ENCODE measurements around the gene BEND6. TPM values are rescaled to one million over a fixed set of nuclear protein-coding genes. Genes with fewer than 3 reads are reported as not detected.

The BEND6 gene
- total RNA-seq, 1 donor from 2014 or later, result 0.46 TPM

DNA sequence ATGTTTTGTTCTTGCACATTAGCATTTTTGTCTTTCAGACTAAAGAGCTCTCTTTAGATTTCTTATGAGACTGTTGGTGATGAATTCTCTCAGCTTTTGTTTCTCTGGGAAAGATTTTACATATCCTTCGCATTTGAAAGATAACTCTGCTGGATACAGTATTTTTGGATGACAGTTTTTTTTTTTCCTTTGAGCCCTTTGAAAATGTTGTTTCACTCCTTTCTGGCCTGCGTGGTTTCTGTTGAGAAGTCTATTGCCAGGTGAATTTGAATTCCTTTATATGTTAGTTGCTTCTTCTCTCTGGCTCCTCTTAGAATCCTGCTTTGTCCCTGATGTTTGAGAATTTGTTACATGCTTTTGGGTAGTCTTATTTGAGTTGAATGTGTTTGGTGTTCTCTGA lies 69.4 kb downstream of the BEND6 start:
- H3K4me3 Mint-ChIP-seq (ENCODE audit: low read depth), result no peak overlapping the region
- peaks cover 11% of the 10 kb centered on the region for H3K9me3 Mint-ChIP-seq (ENCODE audit: low read depth)
- TF ChIP-seq, protein P1, sequence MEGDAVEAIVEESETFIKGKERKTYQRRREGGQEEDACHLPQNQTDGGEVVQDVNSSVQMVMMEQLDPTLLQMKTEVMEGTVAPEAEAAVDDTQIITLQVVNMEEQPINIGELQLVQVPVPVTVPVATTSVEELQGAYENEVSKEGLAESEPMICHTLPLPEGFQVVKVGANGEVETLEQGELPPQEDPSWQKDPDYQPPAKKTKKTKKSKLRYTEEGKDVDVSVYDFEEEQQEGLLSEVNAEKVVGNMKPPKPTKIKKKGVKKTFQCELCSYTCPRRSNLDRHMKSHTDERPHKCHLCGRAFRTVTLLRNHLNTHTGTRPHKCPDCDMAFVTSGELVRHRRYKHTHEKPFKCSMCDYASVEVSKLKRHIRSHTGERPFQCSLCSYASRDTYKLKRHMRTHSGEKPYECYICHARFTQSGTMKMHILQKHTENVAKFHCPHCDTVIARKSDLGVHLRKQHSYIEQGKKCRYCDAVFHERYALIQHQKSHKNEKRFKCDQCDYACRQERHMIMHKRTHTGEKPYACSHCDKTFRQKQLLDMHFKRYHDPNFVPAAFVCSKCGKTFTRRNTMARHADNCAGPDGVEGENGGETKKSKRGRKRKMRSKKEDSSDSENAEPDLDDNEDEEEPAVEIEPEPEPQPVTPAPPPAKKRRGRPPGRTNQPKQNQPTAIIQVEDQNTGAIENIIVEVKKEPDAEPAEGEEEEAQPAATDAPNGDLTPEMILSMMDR (IDR thresholded peaks at IDR 0.05; ENCODE audit: unreplicated experiment), result no peak
- no peaks in the 10 kb centered on the region for H3K4me1 Mint-ChIP-seq (ENCODE audit: low read depth)
- no peak for DNase-seq (ENCODE audit: low spot score, unreplicated experiment)
- H3K27me3 Mint-ChIP-seq, result peaks cover 10% of the 10 kb centered on the region
- H3K27ac Mint-ChIP-seq, result no peak overlapping the region
- H3K36me3 Mint-ChIP-seq (ENCODE audit: insufficient read depth), result peaks cover 2% of the 10 kb centered on the region

DNA sequence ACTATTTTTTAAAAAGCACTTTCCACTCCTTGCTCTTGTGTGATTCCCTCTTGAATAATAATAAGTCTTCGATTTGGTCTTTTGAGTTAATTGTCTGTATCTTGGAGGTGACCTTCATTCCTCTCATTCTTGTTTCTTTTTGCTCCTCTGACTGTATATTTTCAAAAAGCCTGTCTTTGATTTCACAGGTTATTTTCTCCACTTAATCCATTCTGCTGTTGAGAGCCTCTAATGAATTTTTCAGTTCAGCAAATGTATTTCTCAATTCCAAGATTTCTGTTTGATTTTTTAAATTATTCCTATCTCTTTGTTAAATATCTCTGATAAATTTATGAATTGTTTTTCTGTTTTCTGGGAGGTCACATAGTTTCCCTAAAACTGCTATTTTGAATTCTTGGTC lies 69.9 kb downstream of the BEND6 start:
- TF ChIP-seq, protein P1 (IDR thresholded peaks at IDR 0.05; ENCODE audit: unreplicated experiment), result no peak
- H3K9me3 Mint-ChIP-seq (ENCODE audit: low read depth), result peaks cover 11% of the 10 kb centered on the region
- peaks cover 2% of the 10 kb centered on the region for H3K36me3 Mint-ChIP-seq (ENCODE audit: insufficient read depth)
- no peak overlapping the region for H3K4me3 Mint-ChIP-seq (ENCODE audit: low read depth)
- H3K4me1 Mint-ChIP-seq (ENCODE audit: low read depth), result no peaks in the 10 kb centered on the region
- no peak overlapping the region for H3K27ac Mint-ChIP-seq
- peaks cover 15% of the 10 kb centered on the region for H3K27me3 Mint-ChIP-seq
- no peak for DNase-seq (ENCODE audit: low spot score, unreplicated experiment)

DNA sequence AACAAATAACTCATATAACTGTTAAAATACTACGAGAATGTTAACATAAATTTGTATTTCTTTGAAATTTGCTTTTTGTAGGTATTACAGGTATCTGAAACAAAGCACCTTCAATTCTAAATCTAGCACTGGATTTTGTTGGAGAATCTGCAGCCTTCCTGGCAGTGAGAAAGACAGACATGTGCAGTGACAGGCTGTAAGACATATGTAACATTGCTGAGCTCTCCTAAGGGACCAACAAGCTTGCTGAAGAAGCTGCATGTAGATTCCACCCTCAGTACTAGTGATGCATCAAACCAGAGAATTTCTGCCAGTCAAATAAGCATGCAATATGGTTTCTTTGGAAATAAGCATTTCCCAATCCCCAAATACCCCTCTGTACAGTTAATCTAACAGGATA lies 71.1 kb downstream of the BEND6 start:
- TF ChIP-seq, protein P1 (IDR thresholded peaks at IDR 0.05; ENCODE audit: unreplicated experiment), result no peak
- Mint-ChIP-seq H3K27ac (no peak overlapping the region), H3K4me3 (ENCODE audit: low read depth) (no peak overlapping the region), H3K36me3 (ENCODE audit: insufficient read depth) (peaks cover 2% of the 10 kb centered on the region), H3K27me3 (peaks cover 15% of the 10 kb centered on the region), H3K9me3 (ENCODE audit: low read depth) (peaks cover 11% of the 10 kb centered on the region), H3K4me1 (ENCODE audit: low read depth) (no peaks in the 10 kb centered on the region)
- DNase-seq (ENCODE audit: low spot score, unreplicated experiment), result no peak

DNA sequence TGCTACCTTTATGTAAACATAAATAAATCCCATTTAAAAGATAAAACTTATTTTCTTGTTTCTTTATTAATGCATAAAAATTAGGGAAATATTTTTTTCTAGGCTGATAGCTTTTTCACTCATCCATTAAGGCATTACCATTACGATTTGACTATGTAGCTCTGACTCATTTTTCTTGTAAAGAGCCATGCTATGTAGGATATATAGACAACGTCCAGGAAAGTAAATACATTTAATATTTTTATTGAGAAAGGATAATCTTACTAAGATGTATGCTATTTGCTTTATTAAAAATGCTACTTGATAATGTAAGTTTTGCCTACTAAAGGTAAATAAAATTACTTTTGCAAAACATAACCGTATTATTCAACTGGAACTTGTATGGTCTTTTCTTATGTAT lies 72.4 kb downstream of the BEND6 start:
- H3K4me1 Mint-ChIP-seq (ENCODE audit: low read depth), result peaks cover 2% of the 10 kb centered on the region
- peaks cover 11% of the 10 kb centered on the region for H3K9me3 Mint-ChIP-seq (ENCODE audit: low read depth)
- H3K27me3 Mint-ChIP-seq, result peaks cover 27% of the 10 kb centered on the region
- H3K36me3 Mint-ChIP-seq (ENCODE audit: insufficient read depth), result peaks cover 2% of the 10 kb centered on the region
- no peak for DNase-seq (ENCODE audit: low spot score, unreplicated experiment)
- H3K4me3 Mint-ChIP-seq (ENCODE audit: low read depth), result no peak overlapping the region
- TF ChIP-seq, protein P1 (IDR thresholded peaks at IDR 0.05; ENCODE audit: unreplicated experiment), result no peak
- H3K27ac Mint-ChIP-seq, result no peak overlapping the region

DNA sequence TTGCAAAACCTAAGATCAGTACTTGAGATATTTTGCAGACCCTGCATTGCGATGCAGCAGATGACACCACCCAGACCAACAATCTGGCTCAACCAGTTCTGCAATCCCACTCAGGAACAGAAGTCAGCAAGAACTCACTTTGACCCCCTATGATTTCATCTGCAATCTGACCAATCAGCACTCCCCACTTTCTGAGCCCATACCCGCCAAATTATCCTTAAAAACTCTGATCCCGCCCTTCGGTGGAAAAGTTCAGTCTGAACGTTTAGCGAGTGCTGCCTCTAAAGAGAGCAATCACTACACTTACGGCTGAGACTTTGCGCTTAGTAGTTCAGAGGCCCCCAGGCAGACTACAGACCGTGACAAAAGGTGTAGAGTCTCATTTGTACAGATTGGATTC lies 74.3 kb downstream of the BEND6 start:
- Mint-ChIP-seq H3K27me3 (peaks cover 38% of the 10 kb centered on the region), H3K36me3 (ENCODE audit: insufficient read depth) (peaks cover 2% of the 10 kb centered on the region), H3K27ac (no peak overlapping the region), H3K4me1 (ENCODE audit: low read depth) (peaks cover 2% of the 10 kb centered on the region), H3K4me3 (ENCODE audit: low read depth) (no peak overlapping the region), H3K9me3 (ENCODE audit: low read depth) (peaks cover 11% of the 10 kb centered on the region)
- DNase-seq (ENCODE audit: low spot score, unreplicated experiment), result no peak
- TF ChIP-seq, protein P1 (IDR thresholded peaks at IDR 0.05; ENCODE audit: unreplicated experiment), result no peak
